Gastroesophageal sphincter (tissue), 4 donors: Measurements from ENCODE around the gene PCTP. TPM values are rescaled to one million over a fixed set of nuclear protein-coding genes. Genes with fewer than 3 reads are reported as not detected.
A peak's percentile ranks its signal among the peaks of the same experiment; 100 is the strongest.

Experiments
- ATAC-seq: fragments of 150-250 bp; one replicate; pipeline ENCODE4 v1.9.1; 2016; ENCODE audit warnings: mild to moderate bottlenecking, moderate library complexity
- H3K27ac ChIP-seq, 4 donors: fragments of 200-600 bp; sonication (generic) in 3 of 4; 1 replicate in 3 of 4; 2 replicates in 1 of 4; pipeline ENCODE4 v1.5.1; 2016 to 2019
- H3K27me3 ChIP-seq: fragments of 200-600 bp; sonication (generic); one replicate; pipeline ENCODE4 v1.5.1; 2019
- H3K36me3 ChIP-seq, 2 donors: fragments of 200-600 bp; sonication (generic); one replicate each; pipeline ENCODE4 v1.5.1; 2019; ENCODE audit warnings: control low read depth in 1 of 2
- H3K4me1 ChIP-seq, 3 donors: fragments of 200-600 bp; sonication (generic); 1 replicate in 2 of 3; 2 replicates in 1 of 3; pipeline ENCODE4 v1.5.1; 2016 to 2019; ENCODE audit warnings: control low read depth in 2 of 3
- H3K4me3 ChIP-seq, 2 donors: fragments of 200-600 bp; sonication (generic); one replicate each; pipeline ENCODE4 v1.5.1; 2019; ENCODE audit warnings: mild to moderate bottlenecking in 1 of 2, moderate library complexity in 1 of 2
- H3K9me3 ChIP-seq, 3 donors: fragments of 200-600 bp; sonication (generic); one replicate each; pipeline ENCODE4 v1.5.1; 2017 to 2019; ENCODE audit warnings: control low read depth in 2 of 3
- EP300 ChIP-seq: sonication (generic); formaldehyde crosslinking; IDR thresholded peaks from one replicate; pipeline ENCODE4 v1.6.1; 2017; ENCODE audit warnings: antibody characterized with exemption, mild to moderate bottlenecking
- POLR2A ChIP-seq, 2 donors: fragments of 450-650 bp; IDR thresholded peaks; one replicate each; pipeline ENCODE4 v1.6.1; 2017; ENCODE audit warnings: antibody characterized with exemption in 2 of 2, mild to moderate bottlenecking in 2 of 2, moderate library complexity in 1 of 2
- POLR2AphosphoS5 ChIP-seq: sonication (generic); formaldehyde crosslinking; IDR thresholded peaks from one replicate; pipeline ENCODE4 v1.6.1; 2017; ENCODE audit warnings: antibody characterized with exemption
- WGBS, 2 donors: methylation state at CpG; one replicate each; pipeline ENCODE4 v1.1.5; 2018; ENCODE audit warnings: low coverage in 1 of 2; 5-methylcytosine and 5-hydroxymethylcytosine counted together
- total RNA-seq, 4 donors: library from RNA; depleted of rRNA; stranded (reverse); fragments of >200 nt; gene quantifications; one replicate each; pipeline ENCODE4 v1.1.0, GENCODE V29; 2016
- TF ChIP-seq, protein P1 (sequence below), 4 experiments: fragments of 200-600 bp in 2 of 4; fragments of 450-650 bp in 2 of 4; sonication (generic) in 1 of 4; IDR thresholded peaks; one replicate each; pipeline ENCODE4 v1.5.1; 2017 to 2019; ENCODE audit warnings: antibody characterized with exemption in 4 of 4, mild to moderate bottlenecking in 2 of 4, moderate library complexity in 2 of 4

PCTP gene
- total RNA-seq, 4 donors from 2014 or later, result 11.3 to 27.3 (median 18.8) TPM

- no peak for ATAC-seq
These were observed 20.0 kb upstream of the PCTP start for GRCh38 chr17:55730808-55731207.

DNA sequence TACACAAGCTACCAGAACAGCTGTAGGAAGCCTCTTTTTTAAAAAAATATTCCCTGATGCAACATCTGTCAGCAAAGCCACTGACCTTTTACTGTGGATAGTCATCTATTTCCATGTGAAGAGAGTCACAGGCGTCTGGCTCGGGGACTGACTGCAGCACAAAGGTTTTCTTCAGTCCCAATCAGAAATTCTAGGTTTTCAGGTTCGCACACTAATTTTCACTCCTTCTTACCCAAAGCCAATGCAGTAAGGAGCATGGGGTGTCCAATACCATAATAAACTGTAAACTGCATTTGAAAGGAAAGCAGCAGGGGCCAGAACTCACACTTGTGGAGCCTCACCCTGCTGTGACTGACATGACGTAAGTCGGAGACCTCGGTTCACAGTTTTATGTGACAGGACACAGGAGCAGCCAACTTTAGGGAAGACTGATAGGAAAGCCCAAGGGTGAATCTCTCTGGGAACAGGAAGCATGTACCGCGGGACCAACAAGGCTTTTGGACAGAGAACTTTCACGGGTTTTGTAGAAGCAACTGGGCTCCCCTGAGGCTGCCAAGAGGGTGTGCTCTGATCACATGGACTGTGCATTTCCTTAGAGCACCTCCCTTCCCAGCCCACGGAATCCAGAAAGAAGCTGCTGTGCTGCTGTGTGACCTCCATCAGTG is 19.1 kb upstream of the PCTP start:
- Histone ChIP-seq H3K4me3 (peak overlapping the region; percentile 22 to 38), H3K27me3 (no peaks in the 10 kb centered on the region), H3K36me3 (no peaks in the 10 kb centered on the region), H3K27ac (peak overlapping the region; percentile 63 to 83 (median 81)), H3K9me3 (no peaks in the 10 kb centered on the region), H3K4me1 (peaks cover 16 to 87% (median 20%) of the 10 kb centered on the region in 3 donors)
- peak; percentile 85 for ATAC-seq
- 24 to 30% methylated on average over 5 to 10 of the region's 10 CpGs for WGBS, 2 donors
- TF ChIP-seq POLR2AphosphoS5 (peak; percentile 74), POLR2A (IDR thresholded peaks at IDR 0.05) (peak in 1 of 2 donors; percentile 29)
- TF ChIP-seq, protein P1, sequence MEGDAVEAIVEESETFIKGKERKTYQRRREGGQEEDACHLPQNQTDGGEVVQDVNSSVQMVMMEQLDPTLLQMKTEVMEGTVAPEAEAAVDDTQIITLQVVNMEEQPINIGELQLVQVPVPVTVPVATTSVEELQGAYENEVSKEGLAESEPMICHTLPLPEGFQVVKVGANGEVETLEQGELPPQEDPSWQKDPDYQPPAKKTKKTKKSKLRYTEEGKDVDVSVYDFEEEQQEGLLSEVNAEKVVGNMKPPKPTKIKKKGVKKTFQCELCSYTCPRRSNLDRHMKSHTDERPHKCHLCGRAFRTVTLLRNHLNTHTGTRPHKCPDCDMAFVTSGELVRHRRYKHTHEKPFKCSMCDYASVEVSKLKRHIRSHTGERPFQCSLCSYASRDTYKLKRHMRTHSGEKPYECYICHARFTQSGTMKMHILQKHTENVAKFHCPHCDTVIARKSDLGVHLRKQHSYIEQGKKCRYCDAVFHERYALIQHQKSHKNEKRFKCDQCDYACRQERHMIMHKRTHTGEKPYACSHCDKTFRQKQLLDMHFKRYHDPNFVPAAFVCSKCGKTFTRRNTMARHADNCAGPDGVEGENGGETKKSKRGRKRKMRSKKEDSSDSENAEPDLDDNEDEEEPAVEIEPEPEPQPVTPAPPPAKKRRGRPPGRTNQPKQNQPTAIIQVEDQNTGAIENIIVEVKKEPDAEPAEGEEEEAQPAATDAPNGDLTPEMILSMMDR (IDR thresholded peaks at IDR 0.05), result no peak

More at GRCh38 chr17:55730808-55731207, 20.0 kb upstream of the PCTP start:
- TF ChIP-seq, protein P1 (IDR thresholded peaks at IDR 0.05), result no peak
- peak; percentile 83 for TF ChIP-seq POLR2AphosphoS5
- no peaks in the 10 kb centered on the region for H3K9me3 ChIP-seq
- peak overlapping the region; percentile 63 to 83 (median 81) for H3K27ac ChIP-seq
- H3K36me3 ChIP-seq, result no peaks in the 10 kb centered on the region
- WGBS, 2 donors, result 7 to 31% methylated on average over 2 to 3 of the region's 3 CpGs
- no peaks in the 10 kb centered on the region for H3K27me3 ChIP-seq
- H3K4me3 ChIP-seq, result peak overlapping the region; percentile 14 to 38
- H3K4me1 ChIP-seq, result peaks cover 20 to 95% (median 25%) of the 10 kb centered on the region in 3 donors

GRCh38 chr17:55734128-55734781 is 16.6 kb upstream of the PCTP start:
- TF ChIP-seq, protein P1 (IDR thresholded peaks at IDR 0.05), result no peak
- no peak for TF ChIP-seq EP300
- TF ChIP-seq POLR2A (IDR thresholded peaks at IDR 0.05), result no peak
- TF ChIP-seq POLR2AphosphoS5, result no peak
- H3K4me3 ChIP-seq, result no peak overlapping the region
- H3K27ac ChIP-seq, result peak overlapping the region in 2 of 4 donors; percentile 6 to 82
- WGBS, 2 donors, result 44 to 65% methylated on average over 3 to 4 of the region's 4 CpGs
- peaks cover 16 to 62% (median 20%) of the 10 kb centered on the region in 3 donors for H3K4me1 ChIP-seq
- H3K36me3 ChIP-seq, result no peaks in the 10 kb centered on the region
- no peak for ATAC-seq
- H3K9me3 ChIP-seq, result no peaks in the 10 kb centered on the region
- H3K27me3 ChIP-seq, result no peaks in the 10 kb centered on the region

DNA sequence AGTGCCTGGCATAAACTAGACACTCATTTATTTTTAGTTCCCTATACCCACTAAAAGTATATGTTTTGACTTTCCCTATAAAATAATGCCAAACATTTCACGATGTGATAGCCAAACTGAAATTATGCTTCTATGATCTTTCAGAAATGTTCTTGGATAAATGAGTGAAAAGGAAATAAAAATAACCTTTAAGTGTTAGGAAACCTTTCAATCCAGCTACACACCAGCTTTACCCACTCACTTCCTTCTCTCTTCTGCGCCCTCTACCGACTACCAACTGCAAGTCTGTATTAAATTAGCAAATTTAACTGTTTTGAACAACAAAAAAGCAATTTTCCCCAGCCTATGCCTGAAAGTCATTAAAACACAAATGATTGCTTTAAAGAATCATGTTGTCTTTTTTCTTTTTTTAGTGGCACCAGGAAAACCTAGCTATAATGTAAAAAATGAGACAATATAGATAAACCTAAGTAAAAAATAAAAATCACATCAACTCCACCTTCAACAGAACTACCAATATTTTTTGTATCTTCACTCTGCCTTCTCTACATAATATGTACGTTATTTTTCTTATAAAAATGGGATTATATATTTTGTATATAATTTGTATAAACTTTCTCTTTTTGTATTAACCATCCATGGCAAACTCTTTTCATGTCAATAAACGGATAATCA is 15.0 kb upstream of the PCTP start:
- H3K4me1 ChIP-seq, result peaks cover 11 to 46% (median 15%) of the 10 kb centered on the region in 3 donors
- no peaks in the 10 kb centered on the region for H3K9me3 ChIP-seq
- no peak for ATAC-seq
- H3K27ac ChIP-seq, result no peak overlapping the region
- H3K36me3 ChIP-seq, result no peaks in the 10 kb centered on the region
- TF ChIP-seq, protein P1 (IDR thresholded peaks at IDR 0.05), result peak; percentile 54 to 85 (median 70)
- no peak for TF ChIP-seq POLR2A (IDR thresholded peaks at IDR 0.05)
- no peaks in the 10 kb centered on the region for H3K27me3 ChIP-seq
- H3K4me3 ChIP-seq, result no peak overlapping the region
- 26 to 39% methylated on average over 5 of the region's 5 CpGs for WGBS, 2 donors
